PC-9 (cell line): ENCODE data around the gene STAU1.

Source experiments
- EZH2 ChIP-seq: fragments of 200-600 bp; sonication (generic); IDR thresholded peaks from 2 replicates; pipeline ENCODE4 v1.8.0; 2017; ENCODE audit warnings: antibody characterized with exemption, low read depth
- TF ChIP-seq, protein P1 (sequence below): fragments of 200-600 bp; sonication (generic); conservative IDR thresholded peaks from 2 replicates; pipeline ENCODE4 v1.6.1; 2017; ENCODE audit warnings: mixed run types, antibody characterized with exemption, mild to moderate bottlenecking, moderate library complexity

DNA sequence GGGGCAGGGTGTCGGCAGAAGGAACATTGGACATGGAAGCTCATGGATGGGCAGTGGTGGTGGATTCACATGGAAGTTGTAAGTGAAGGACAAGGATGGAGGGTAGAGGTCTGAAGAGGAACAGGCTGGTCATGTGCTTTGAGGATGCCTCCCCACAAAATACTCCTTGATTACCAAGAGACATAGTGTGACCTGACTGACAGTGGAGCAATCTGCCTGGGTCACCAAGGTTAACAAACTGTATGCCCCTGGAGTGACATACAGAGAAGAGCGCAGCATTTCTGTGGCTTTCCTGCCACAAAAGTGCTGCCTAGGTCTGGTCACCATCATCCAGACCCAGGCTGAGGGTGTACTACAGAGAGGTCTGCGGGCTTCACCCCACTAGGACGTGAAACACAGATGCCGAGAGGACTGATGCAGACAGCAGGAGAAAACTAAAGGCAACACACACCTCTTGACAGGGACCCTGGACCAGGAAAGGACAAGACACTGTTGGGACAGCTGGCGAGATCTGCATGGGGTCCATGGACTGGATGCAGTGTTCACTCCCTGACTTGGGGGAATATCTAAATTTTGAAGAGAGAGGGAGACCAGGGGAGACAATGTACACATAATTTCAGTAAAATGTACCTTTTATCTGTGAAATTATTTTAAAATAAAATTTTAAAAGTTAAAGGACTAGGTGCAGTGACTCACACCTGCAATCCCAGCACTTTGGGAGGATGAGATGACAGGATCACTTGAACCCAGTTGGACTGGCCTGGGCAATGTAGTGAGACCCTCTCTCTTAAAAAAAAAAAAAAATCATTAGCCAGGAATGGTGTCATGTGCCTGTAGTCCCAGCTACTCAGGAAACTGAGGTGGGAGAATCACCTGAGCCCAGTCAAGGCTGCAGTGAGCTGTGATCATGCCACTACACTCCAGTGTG, 77.1 kb downstream of the STAU1 start:
- TF ChIP-seq, protein P1, sequence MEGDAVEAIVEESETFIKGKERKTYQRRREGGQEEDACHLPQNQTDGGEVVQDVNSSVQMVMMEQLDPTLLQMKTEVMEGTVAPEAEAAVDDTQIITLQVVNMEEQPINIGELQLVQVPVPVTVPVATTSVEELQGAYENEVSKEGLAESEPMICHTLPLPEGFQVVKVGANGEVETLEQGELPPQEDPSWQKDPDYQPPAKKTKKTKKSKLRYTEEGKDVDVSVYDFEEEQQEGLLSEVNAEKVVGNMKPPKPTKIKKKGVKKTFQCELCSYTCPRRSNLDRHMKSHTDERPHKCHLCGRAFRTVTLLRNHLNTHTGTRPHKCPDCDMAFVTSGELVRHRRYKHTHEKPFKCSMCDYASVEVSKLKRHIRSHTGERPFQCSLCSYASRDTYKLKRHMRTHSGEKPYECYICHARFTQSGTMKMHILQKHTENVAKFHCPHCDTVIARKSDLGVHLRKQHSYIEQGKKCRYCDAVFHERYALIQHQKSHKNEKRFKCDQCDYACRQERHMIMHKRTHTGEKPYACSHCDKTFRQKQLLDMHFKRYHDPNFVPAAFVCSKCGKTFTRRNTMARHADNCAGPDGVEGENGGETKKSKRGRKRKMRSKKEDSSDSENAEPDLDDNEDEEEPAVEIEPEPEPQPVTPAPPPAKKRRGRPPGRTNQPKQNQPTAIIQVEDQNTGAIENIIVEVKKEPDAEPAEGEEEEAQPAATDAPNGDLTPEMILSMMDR, result no peak
- no peak for TF ChIP-seq EZH2
